AG04449 (cell line): ENCODE measurements around the gene UBE2Q1.

Source experiments
- CTCF ChIA-PET: fragments of 350-600 bp; formaldehyde crosslinking; extraction: SDS; loops from one replicate; lab custom pipeline; 2021; ENCODE audit warnings: antibody characterized with exemption; lab: Yijun Ruan, JAX
- POLR2A ChIA-PET: fragments of 400-600, 350-600 bp; formaldehyde crosslinking; extraction: SDS; loops from one replicate; lab custom pipeline; 2020; ENCODE audit warnings: antibody characterized with exemption, inconsistent platforms; lab: Yijun Ruan, JAX
- DNase-seq: peaks from one replicate; pipeline ENCODE4 v3.0.0-alpha.2; 2010; ENCODE audit warnings: low read depth, low spot score
- H3K4me3 ChIP-seq: 2 replicates; pipeline ENCODE4 v1.5.1; 2011; ENCODE audit warnings: low read depth, mild to moderate bottlenecking, control low read depth, low read length
- CTCF ChIP-seq: IDR thresholded peaks from one replicate; pipeline ENCODE4 v1.5.1; 2011; ENCODE audit warnings: mild to moderate bottlenecking, moderate library complexity, low read length, control low read depth, inconsistent platforms; ENCODE audit not compliant: insufficient read depth; ENCODE audit errors: missing control alignments

The UBE2Q1 gene

DNA sequence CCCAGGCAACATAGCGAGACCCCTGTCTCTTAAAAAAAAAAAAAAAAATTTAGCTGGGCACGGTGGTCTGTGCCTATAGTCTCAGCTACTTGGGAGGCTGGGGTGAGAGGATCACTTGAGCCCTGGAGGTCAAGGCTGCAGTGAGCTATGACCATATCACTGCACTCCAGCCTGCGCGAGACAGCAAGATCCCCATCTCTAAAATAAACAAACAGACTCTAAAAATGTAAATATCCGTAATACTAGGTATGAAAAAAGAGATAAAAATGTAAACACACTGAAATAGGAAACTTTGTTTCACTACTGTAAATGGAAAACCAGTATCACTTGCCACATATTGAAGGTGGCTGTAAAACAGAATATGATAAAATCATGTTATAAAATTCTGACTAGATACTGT lies 32.3 kb upstream of the UBE2Q1 start:
- POLR2A ChIA-PET = interaction anchor here (0.6 kb wide), 2 partner anchors 12 to 545 kb away, joined by 3 read pairs; partner anchors contain the start of gene SLC50A1
- CTCF ChIA-PET = interaction anchor here (0.8 to 2.8 kb wide), 3 partner anchors 14 to 33 kb away, joined by 3 to 10 read pairs (median 4); no protein-coding TSS in a partner anchor

GRCh38 chr1:154589780-154590179 lies 31.3 kb upstream of the UBE2Q1 start:
- no peak overlapping the region for H3K4me3 ChIP-seq
- CTCF ChIA-PET = interaction anchor here (0.8 to 1.6 kb wide), 3 partner anchors 15 to 428 kb away, joined by 3 to 7 read pairs (median 4); no protein-coding TSS in a partner anchor
- POLR2A ChIA-PET = no interaction called here
- DNase-seq = no peak
- no peak for TF ChIP-seq CTCF

More for the DNA sequence above, 32.3 kb upstream of the UBE2Q1 start:
- DNase-seq = no peak
- H3K4me3 ChIP-seq = no peak overlapping the region
- no peak for TF ChIP-seq CTCF

- POLR2A ChIA-PET = no interaction called here
- CTCF ChIA-PET = no interaction called here
Measured at GRCh38 chr1:154586641-154587040, 28.2 kb upstream of the UBE2Q1 start.

DNA sequence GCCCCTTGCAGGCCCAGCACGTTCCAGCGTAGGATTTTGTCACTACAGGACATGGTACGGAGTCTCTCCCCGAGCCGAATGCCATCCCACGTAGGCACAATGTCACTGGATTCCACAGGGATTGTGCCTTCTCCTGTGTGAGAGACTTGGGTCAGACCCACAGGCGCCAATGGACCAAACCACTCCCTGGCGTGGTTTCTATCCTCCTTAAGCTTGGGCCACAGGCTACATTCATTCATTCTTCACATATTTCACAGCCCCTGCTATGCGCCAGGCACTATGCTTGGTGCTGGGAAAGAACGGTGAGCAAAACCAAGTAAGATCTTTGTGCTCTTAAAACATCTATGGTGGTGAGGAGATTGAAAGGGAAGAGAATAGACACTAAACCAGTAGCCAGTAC lies 27.8 kb upstream of the UBE2Q1 start:
- ChIA-PET CTCF (no interaction called here), POLR2A (no interaction called here)
- no peak for TF ChIP-seq CTCF
- DNase-seq = no peak
- no peak overlapping the region for H3K4me3 ChIP-seq

More at GRCh38 chr1:154586641-154587040, 28.2 kb upstream of the UBE2Q1 start:
- DNase-seq = no peak
- no peak overlapping the region for H3K4me3 ChIP-seq
- TF ChIP-seq CTCF = no peak

- ChIA-PET CTCF (no interaction called here), POLR2A (no interaction called here)
- H3K4me3 ChIP-seq = no peak overlapping the region
- TF ChIP-seq CTCF = no peak
- DNase-seq = no peak
Measured at GRCh38 chr1:154584267-154584994, 26.0 kb upstream of the UBE2Q1 start.

- no peak overlapping the region for H3K4me3 ChIP-seq
- DNase-seq = no peak
- ChIA-PET CTCF (no interaction called here), POLR2A (no interaction called here)
- no peak for TF ChIP-seq CTCF
Measured at GRCh38 chr1:154583773-154584172, 25.3 kb upstream of the UBE2Q1 start.
